Measurements from ENCODE around the gene IL24.
A peak's percentile ranks its signal among the peaks of the same experiment; 100 is the strongest.

The IL24 gene

GRCh38 chr1:206904423-206905142 is 7.3 kb downstream of the IL24 start:
- peaks cover 91% of the 10 kb centered on the region for H3K4me1 Mint-ChIP-seq (ENCODE audit: low read depth)
- no peak overlapping the region for H3K4me3 Mint-ChIP-seq
- no peaks in the 10 kb centered on the region for H3K9me3 Mint-ChIP-seq
- peaks cover 82% of the 10 kb centered on the region for H3K36me3 Mint-ChIP-seq (ENCODE audit: low read depth)
- no peak for DNase-seq
- H3K27ac Mint-ChIP-seq, result peak overlapping the region; percentile 97
- H3K27me3 Mint-ChIP-seq, result no peaks in the 10 kb centered on the region

GRCh38 chr1:206905295-206906164 is 8.3 kb downstream of the IL24 start:
- Mint-ChIP-seq H3K4me3 (peak overlapping the region; percentile 14), H3K27me3 (no peaks in the 10 kb centered on the region), H3K4me1 (ENCODE audit: low read depth) (peaks cover 89% of the 10 kb centered on the region), H3K36me3 (ENCODE audit: low read depth) (peaks cover 78% of the 10 kb centered on the region), H3K27ac (peak overlapping the region; percentile 97), H3K9me3 (no peaks in the 10 kb centered on the region)
- DNase-seq, result peak; percentile 70

GRCh38 chr1:206907304-206907991 is 10.2 kb downstream of the IL24 start:
- Mint-ChIP-seq H3K9me3 (no peaks in the 10 kb centered on the region), H3K4me3 (no peak overlapping the region), H3K4me1 (ENCODE audit: low read depth) (peaks cover 89% of the 10 kb centered on the region), H3K27ac (peak overlapping the region; percentile 6), H3K27me3 (no peaks in the 10 kb centered on the region), H3K36me3 (ENCODE audit: low read depth) (peaks cover 72% of the 10 kb centered on the region)
- no peak for DNase-seq

GRCh38 chr1:206908038-206908437 is 10.8 kb downstream of the IL24 start:
- H3K4me1 Mint-ChIP-seq (ENCODE audit: low read depth), result peaks cover 89% of the 10 kb centered on the region
- no peaks in the 10 kb centered on the region for H3K27me3 Mint-ChIP-seq
- no peaks in the 10 kb centered on the region for H3K9me3 Mint-ChIP-seq
- DNase-seq, result no peak
- no peak overlapping the region for H3K4me3 Mint-ChIP-seq
- peaks cover 72% of the 10 kb centered on the region for H3K36me3 Mint-ChIP-seq (ENCODE audit: low read depth)
- peak overlapping the region; percentile 6 for H3K27ac Mint-ChIP-seq

GRCh38 chr1:206909161-206909882 is 12.1 kb downstream of the IL24 start:
- Mint-ChIP-seq H3K36me3 (ENCODE audit: low read depth) (peaks cover 67% of the 10 kb centered on the region), H3K27me3 (no peaks in the 10 kb centered on the region), H3K4me3 (peak overlapping the region; percentile 65), H3K27ac (peak overlapping the region; percentile 84), H3K4me1 (ENCODE audit: low read depth) (peaks cover 91% of the 10 kb centered on the region), H3K9me3 (no peaks in the 10 kb centered on the region)
- DNase-seq, result peak; percentile 73

- Mint-ChIP-seq H3K4me1 (ENCODE audit: low read depth) (peaks cover 91% of the 10 kb centered on the region), H3K27me3 (no peaks in the 10 kb centered on the region), H3K4me3 (peak overlapping the region; percentile 38), H3K27ac (no peak overlapping the region), H3K36me3 (ENCODE audit: low read depth) (peaks cover 64% of the 10 kb centered on the region), H3K9me3 (no peaks in the 10 kb centered on the region)
- DNase-seq, result no peak
Measured at GRCh38 chr1:206909883-206910318, 12.7 kb downstream of the IL24 start.

- Mint-ChIP-seq H3K27ac (peak overlapping the region; percentile 55), H3K9me3 (no peaks in the 10 kb centered on the region), H3K36me3 (ENCODE audit: low read depth) (peaks cover 64% of the 10 kb centered on the region), H3K4me3 (no peak overlapping the region), H3K27me3 (no peaks in the 10 kb centered on the region), H3K4me1 (ENCODE audit: low read depth) (peaks cover 91% of the 10 kb centered on the region)
- no peak for DNase-seq
Measured at GRCh38 chr1:206911064-206911663, 13.9 kb downstream of the IL24 start.

- peak; percentile 70 for DNase-seq
- peak overlapping the region; percentile 46 for H3K27ac Mint-ChIP-seq
- peaks cover 64% of the 10 kb centered on the region for H3K36me3 Mint-ChIP-seq (ENCODE audit: low read depth)
Measured at GRCh38 chr1:206912445-206913095, 15.3 kb downstream of the IL24 start.

GRCh38 chr1:206913766-206914537 is 16.7 kb downstream of the IL24 start:
- H3K4me3 Mint-ChIP-seq, result no peak overlapping the region
- H3K4me1 Mint-ChIP-seq (ENCODE audit: low read depth), result peaks cover 91% of the 10 kb centered on the region
- peaks cover 59% of the 10 kb centered on the region for H3K36me3 Mint-ChIP-seq (ENCODE audit: low read depth)
- no peaks in the 10 kb centered on the region for H3K27me3 Mint-ChIP-seq
- H3K9me3 Mint-ChIP-seq, result no peaks in the 10 kb centered on the region
- H3K27ac Mint-ChIP-seq, result peak overlapping the region; percentile 88
- no peak for DNase-seq

More at GRCh38 chr1:206912445-206913095, 15.3 kb downstream of the IL24 start:
- H3K9me3 Mint-ChIP-seq, result no peaks in the 10 kb centered on the region
- H3K4me3 Mint-ChIP-seq, result no peak overlapping the region
- H3K4me1 Mint-ChIP-seq (ENCODE audit: low read depth), result peaks cover 92% of the 10 kb centered on the region
- no peaks in the 10 kb centered on the region for H3K27me3 Mint-ChIP-seq

- Mint-ChIP-seq H3K36me3 (ENCODE audit: low read depth) (peaks cover 62% of the 10 kb centered on the region), H3K27ac (peak overlapping the region; percentile 88), H3K4me1 (ENCODE audit: low read depth) (peaks cover 93% of the 10 kb centered on the region), H3K4me3 (no peak overlapping the region), H3K27me3 (no peaks in the 10 kb centered on the region), H3K9me3 (no peaks in the 10 kb centered on the region)
- no peak for DNase-seq
Measured at GRCh38 chr1:206915030-206915735, 17.9 kb downstream of the IL24 start.

GRCh38 chr1:206916000-206916709 is 18.9 kb downstream of the IL24 start:
- Mint-ChIP-seq H3K4me3 (no peak overlapping the region), H3K9me3 (no peaks in the 10 kb centered on the region), H3K27ac (peak overlapping the region; percentile 88), H3K27me3 (no peaks in the 10 kb centered on the region), H3K4me1 (ENCODE audit: low read depth) (peaks cover 84% of the 10 kb centered on the region), H3K36me3 (ENCODE audit: low read depth) (peaks cover 65% of the 10 kb centered on the region)
- no peak for DNase-seq

GRCh38 chr1:206918076-206918475 is 20.8 kb downstream of the IL24 start:
- H3K9me3 Mint-ChIP-seq, result no peaks in the 10 kb centered on the region
- H3K4me1 Mint-ChIP-seq (ENCODE audit: low read depth), result peaks cover 65% of the 10 kb centered on the region
- DNase-seq, result no peak
- peaks cover 51% of the 10 kb centered on the region for H3K36me3 Mint-ChIP-seq (ENCODE audit: low read depth)
- H3K27me3 Mint-ChIP-seq, result no peaks in the 10 kb centered on the region
- peak overlapping the region; percentile 88 for H3K27ac Mint-ChIP-seq
- no peak overlapping the region for H3K4me3 Mint-ChIP-seq
